AG10803 (cell line): ENCODE results near the gene PWWP2B.

Experiments used
- DNase-seq: peaks from one replicate; pipeline ENCODE4 v3.0.0; 2010; ENCODE audit warnings: low read depth
- H3K4me3 ChIP-seq: 2 replicates; pipeline ENCODE4 v1.5.1; 2011; ENCODE audit warnings: mild to moderate bottlenecking, low read length, control low read depth
- CTCF ChIP-seq: conservative IDR thresholded peaks from 2 replicates; pipeline ENCODE4 v1.5.1; 2011; ENCODE audit warnings: mild to moderate bottlenecking, low read length, control low read depth, inconsistent platforms

PWWP2B gene

GRCh38 chr10:132457328-132458070 lies 60.5 kb downstream of the PWWP2B start:
- no peak for DNase-seq
- no peak overlapping the region for H3K4me3 ChIP-seq
- TF ChIP-seq CTCF = peak; percentile 19; the same call in 1 of the 2 replicates

- TF ChIP-seq CTCF = no peak
- no peak overlapping the region for H3K4me3 ChIP-seq
- DNase-seq = no peak
Measured at GRCh38 chr10:132458071-132458585, 61.1 kb downstream of the PWWP2B start.

- TF ChIP-seq CTCF = peak; percentile 58
- H3K4me3 ChIP-seq = no peak overlapping the region
- DNase-seq = peak; percentile 23
Measured at GRCh38 chr10:132458586-132459300, 61.7 kb downstream of the PWWP2B start.

GRCh38 chr10:132459301-132460003 lies 62.5 kb downstream of the PWWP2B start:
- no peak overlapping the region for H3K4me3 ChIP-seq
- no peak for TF ChIP-seq CTCF
- no peak for DNase-seq

GRCh38 chr10:132460071-132460470 lies 63.1 kb downstream of the PWWP2B start:
- no peak for DNase-seq
- H3K4me3 ChIP-seq = no peak overlapping the region
- no peak for TF ChIP-seq CTCF

- no peak overlapping the region for H3K4me3 ChIP-seq
- no peak for DNase-seq
- no peak for TF ChIP-seq CTCF
Measured at GRCh38 chr10:132460691-132461090, 63.7 kb downstream of the PWWP2B start.
